HG03139 (cell line): Measurements from ENCODE around the gene BHLHE41.

Experiments
- ATAC-seq: cut with Tn5 transposase; IDR thresholded peaks from one replicate; pipeline ENCODE4 v1.9.1; 2021; ENCODE audit not compliant: unreplicated experiment

Gene BHLHE41

GRCh38 chr12:26086936-26087335, 37.9 kb downstream of the BHLHE41 start:
- no peak for ATAC-seq

GRCh38 chr12:26080911-26081310, 43.9 kb downstream of the BHLHE41 start:
- no peak for ATAC-seq

GRCh38 chr12:26077915-26078702, 46.7 kb downstream of the BHLHE41 start:
- no peak for ATAC-seq
